ENCODE results near the gene PIBF1. TPM values are rescaled to one million over a fixed set of nuclear protein-coding genes. Genes with fewer than 3 reads are reported as not detected.

Gene PIBF1
- total RNA-seq, 4 donors from 2014 or later: 9.9 to 18.9 (median 11.7) TPM

GRCh38 chr13:72754111-72754510 is 27.8 kb upstream of the PIBF1 start:
- no peak overlapping the region for H3K4me3 ChIP-seq
- no peak for TF ChIP-seq POLR2A (IDR thresholded peaks at IDR 0.05)
- TF ChIP-seq EP300 (IDR thresholded peaks at IDR 0.05): no peak
- no peak for TF ChIP-seq CTCF (IDR thresholded peaks at IDR 0.05)
- TF ChIP-seq POLR2AphosphoS5 (IDR thresholded peaks at IDR 0.05): no peak
- H3K27me3 ChIP-seq: no peaks in the 10 kb centered on the region
- DNase-seq (ENCODE audit: low spot score in 2 of 2): no peak
- H3K9me3 ChIP-seq: no peaks in the 10 kb centered on the region
- H3K4me1 ChIP-seq: no peaks in the 10 kb centered on the region
- H3K36me3 ChIP-seq: peaks cover 64% of the 10 kb centered on the region
- H3K27ac ChIP-seq: no peak overlapping the region
- WGBS: 79% methylated on average over 6 of the region's 6 CpGs

GRCh38 chr13:72757792-72758535 is 24.0 kb upstream of the PIBF1 start:
- H3K4me1 ChIP-seq: no peaks in the 10 kb centered on the region
- H3K36me3 ChIP-seq: peaks cover 84% of the 10 kb centered on the region
- WGBS: 73% methylated on average over 4 of the region's 4 CpGs
- H3K9me3 ChIP-seq: no peaks in the 10 kb centered on the region
- H3K27me3 ChIP-seq: no peaks in the 10 kb centered on the region
- H3K4me3 ChIP-seq: no peak overlapping the region
- H3K27ac ChIP-seq: no peak overlapping the region
- TF ChIP-seq POLR2AphosphoS5 (IDR thresholded peaks at IDR 0.05) (no peak), POLR2A (IDR thresholded peaks at IDR 0.05) (no peak), EP300 (IDR thresholded peaks at IDR 0.05) (no peak), CTCF (IDR thresholded peaks at IDR 0.05) (no peak)
- no peak for DNase-seq (ENCODE audit: low spot score in 2 of 2)

- TF ChIP-seq POLR2AphosphoS5 (IDR thresholded peaks at IDR 0.05): no peak
- TF ChIP-seq POLR2A (IDR thresholded peaks at IDR 0.05): no peak
- TF ChIP-seq CTCF (IDR thresholded peaks at IDR 0.05): no peak
- TF ChIP-seq EP300 (IDR thresholded peaks at IDR 0.05): no peak
- peaks cover 92% of the 10 kb centered on the region for H3K36me3 ChIP-seq
- DNase-seq (ENCODE audit: low spot score in 2 of 2): no peak
- no peak overlapping the region for H3K4me3 ChIP-seq
- WGBS: 92% methylated on average over 3 of the region's 3 CpGs
- H3K27me3 ChIP-seq: no peaks in the 10 kb centered on the region
- H3K4me1 ChIP-seq: no peaks in the 10 kb centered on the region
- no peak overlapping the region for H3K27ac ChIP-seq
- H3K9me3 ChIP-seq: no peaks in the 10 kb centered on the region
Observed at GRCh38 chr13:72760189-72760588, 21.7 kb upstream of the PIBF1 start.

GRCh38 chr13:72763411-72763810 is 18.5 kb upstream of the PIBF1 start:
- Histone ChIP-seq H3K27ac (no peak overlapping the region), H3K4me1 (no peaks in the 10 kb centered on the region), H3K27me3 (no peaks in the 10 kb centered on the region), H3K36me3 (peaks cover 100% of the 10 kb centered on the region), H3K4me3 (no peak overlapping the region), H3K9me3 (no peaks in the 10 kb centered on the region)
- WGBS: 63% methylated on average over 2 of the region's 2 CpGs
- TF ChIP-seq EP300 (IDR thresholded peaks at IDR 0.05) (no peak), POLR2AphosphoS5 (IDR thresholded peaks at IDR 0.05) (no peak), CTCF (IDR thresholded peaks at IDR 0.05) (no peak), POLR2A (IDR thresholded peaks at IDR 0.05) (no peak)
- no peak for DNase-seq (ENCODE audit: low spot score in 2 of 2)

- no peak for DNase-seq (ENCODE audit: low spot score in 2 of 2)
- H3K4me1 ChIP-seq: peaks cover 3% of the 10 kb centered on the region
- TF ChIP-seq CTCF (IDR thresholded peaks at IDR 0.05): no peak
- WGBS: 89% methylated on average over 2 of the region's 2 CpGs
- H3K36me3 ChIP-seq: peaks cover 86% of the 10 kb centered on the region
- H3K27ac ChIP-seq: no peak overlapping the region
- no peak overlapping the region for H3K4me3 ChIP-seq
- no peaks in the 10 kb centered on the region for H3K27me3 ChIP-seq
- no peaks in the 10 kb centered on the region for H3K9me3 ChIP-seq
Observed at GRCh38 chr13:72774019-72774418, 7.9 kb upstream of the PIBF1 start.

Data from suprapubic skin (tissue), 4 donors.